Measurements from ENCODE around the gene ATP9A.
"Not testable (repeated sequence)": the region's sequence is repeated elsewhere in the genome, so short reads cannot be mapped to it uniquely, and the experiment has no call there.

Gene ATP9A

DNA sequence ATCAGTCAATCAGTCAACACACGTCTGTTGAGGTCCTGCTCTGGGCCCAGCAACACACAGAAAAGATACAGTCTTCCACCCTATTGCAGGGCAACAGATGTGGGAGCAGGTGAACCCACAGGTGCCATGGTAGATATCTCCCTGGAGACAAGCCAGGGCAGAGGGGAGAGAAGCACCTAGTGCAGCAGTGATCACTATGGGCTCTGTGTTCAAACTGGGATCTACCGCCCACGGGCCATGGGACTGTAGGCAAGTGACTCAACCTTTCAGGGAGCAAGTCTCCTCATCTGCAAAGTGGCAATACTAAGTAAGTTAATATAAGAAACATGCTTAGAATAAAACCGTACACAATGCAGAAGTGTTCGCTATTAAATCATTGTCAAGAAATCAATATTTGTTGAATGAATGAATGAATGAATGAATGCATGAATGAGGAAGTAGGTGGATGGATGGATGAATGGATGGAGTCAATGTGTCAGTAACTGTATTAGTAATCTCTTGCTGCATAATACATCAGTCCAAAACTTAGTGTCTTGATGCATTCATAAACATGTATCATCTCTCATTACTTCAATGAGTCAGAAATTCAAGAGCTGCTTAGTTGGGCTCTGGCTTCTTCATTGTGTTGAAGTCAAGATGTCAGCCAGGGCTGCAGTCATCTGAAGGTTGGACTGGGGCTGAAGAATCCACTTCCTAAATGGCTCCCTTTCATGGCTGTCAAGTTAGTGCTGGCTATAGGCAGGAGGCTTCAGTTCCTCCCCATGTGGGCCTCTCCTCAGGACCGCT is 193.7 kb downstream of the ATP9A start:
- peak; percentile 48 for DNase-seq (ENCODE audit: low read depth)

DNA sequence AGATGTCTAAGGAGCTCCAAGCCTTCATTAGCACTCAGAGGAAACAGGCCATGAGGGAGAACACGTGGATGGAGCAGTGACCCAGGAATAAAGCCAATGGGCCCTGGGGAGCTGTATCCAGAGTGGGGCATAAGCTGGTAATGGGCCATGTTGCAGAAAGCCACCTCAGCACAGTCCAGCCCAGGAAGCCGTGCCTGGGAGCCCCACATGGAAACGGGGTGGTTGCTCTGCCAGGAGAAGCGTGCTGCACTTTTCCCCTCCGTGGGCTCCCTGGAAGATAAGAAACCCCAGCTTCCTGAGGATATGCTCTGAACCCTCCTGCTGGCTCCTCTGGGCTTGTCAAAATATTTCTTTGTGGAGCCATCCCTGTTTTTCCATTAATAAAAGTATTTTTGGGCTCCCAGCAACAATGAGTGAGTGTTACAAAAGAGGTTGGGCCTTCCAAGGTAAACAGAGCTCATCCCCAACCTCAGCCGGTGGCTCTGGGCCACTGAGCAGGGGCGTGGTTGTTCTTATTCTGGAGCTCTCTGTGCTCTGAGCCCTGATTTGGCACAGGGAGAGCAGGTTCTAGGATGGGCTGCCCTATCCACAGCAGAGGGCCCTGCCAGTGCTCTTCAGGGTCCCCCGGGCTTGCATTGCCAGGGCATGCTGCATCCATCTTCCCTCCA is 194.5 kb downstream of the ATP9A start:
- no peak for DNase-seq (ENCODE audit: low read depth)

DNA sequence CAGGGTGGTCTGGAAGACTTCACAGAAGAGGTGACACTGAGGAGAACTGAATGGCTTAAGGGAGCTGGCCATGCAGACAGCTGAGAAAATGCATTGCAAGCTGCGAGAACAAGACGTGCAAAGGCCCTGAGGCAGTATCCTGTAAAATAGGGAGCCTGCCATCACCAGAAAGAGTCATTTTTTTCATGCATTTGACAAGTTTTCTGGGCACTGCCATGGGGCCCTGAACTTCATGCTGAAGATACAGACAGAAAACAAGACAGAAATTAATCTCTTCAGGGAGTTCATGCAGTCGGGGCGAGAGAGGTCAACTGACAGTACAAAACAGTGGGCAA is 196.8 kb downstream of the ATP9A start:
- no peak for DNase-seq (ENCODE audit: low read depth)

DNA sequence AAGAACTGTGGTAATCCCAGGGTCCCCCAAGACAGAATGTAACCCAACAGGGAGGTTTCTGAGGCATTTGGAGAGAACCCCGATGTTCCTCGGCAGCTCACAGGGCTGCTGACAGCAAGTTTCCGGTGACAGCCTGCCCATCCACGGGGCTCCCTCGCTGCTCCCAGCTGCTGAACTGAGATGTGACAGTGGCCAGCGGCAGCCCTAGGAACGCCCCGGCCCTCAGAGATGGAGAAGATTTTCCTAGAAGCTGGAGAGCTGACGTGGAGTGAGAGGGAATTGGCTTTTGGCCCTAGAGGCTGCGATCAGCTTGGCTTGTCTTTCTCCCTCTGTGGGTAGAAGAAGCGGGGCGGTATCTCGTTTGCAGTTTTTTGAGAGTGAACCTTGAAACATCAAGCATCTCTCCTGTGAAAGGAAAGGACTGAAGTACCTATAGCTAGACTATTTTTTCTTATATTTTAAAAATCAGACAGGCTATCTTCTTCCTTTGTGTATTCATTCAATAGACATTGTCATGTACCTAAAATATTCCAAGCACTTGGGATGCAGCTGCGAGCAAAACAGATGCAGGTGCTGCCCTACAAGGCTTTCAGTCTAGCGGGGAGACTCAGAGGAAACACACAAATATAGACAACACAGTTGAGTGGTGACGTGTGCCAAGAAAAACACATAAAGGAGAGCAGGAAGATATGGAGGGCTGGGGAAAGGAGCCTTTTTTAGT is 197.3 kb downstream of the ATP9A start:
- DNase-seq (ENCODE audit: low read depth): no peak

DNA sequence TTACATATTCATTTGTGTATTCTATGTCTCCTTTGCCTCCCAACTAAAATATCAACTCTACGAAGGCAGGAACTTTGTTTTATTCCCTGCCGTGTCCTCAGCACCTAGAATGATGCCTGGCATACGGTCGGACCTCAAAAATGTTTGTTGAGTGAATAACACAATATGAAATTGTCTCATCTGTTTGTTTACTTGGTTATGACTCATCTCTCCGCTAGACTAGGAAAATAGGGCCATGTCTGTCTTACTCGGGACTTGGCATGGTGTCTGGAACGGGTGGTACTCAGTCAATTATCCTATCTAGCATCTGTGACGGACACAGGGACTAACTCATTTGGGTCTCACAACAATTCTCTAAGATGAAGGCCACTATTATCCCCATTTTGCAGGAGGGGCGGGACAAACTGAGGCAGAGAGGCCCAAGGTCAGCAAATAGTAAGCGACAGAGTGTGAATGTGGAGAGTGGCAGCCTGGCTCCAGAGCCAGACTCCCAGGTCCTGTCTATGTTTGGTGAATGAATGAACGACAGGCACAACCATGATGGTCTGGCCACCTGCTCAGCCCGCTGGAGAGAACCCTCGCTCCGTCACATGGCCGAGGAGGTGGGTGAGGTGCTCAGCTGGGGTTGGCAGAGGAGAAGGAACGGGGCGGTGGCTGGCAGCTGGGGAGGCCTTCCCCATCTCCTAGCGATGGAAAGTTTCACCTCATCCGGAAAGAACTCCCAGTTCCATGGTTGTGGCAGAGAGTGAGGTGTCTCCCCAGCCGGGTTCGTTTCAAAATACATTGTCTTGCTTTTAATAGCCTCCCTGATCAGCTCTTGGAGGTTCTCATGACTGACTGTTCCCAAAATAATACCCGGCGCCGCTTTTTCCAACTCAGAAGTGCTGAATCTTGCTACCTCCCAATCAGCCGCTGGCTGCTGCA is 198.1 kb downstream of the ATP9A start:
- no peak for DNase-seq (ENCODE audit: low read depth)

DNA sequence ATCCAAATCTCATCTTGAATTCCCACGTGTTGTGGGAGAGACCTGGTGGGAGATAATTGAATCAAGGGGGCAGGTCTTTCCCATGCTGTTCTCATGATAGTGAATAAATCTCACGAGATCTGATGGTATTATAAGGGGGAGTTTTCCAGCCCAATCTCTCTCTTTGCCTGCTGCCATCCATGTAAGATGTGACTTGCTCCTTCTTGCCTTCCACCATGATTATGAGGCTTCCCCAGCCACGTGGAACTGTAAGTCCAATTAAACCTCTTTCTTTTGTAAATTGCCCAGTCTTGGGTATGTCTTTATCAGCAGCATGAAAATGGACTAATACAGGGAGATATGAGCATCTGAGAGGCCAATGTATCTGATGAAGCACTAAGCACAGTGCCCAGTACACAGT is 199.7 kb downstream of the ATP9A start:
- not testable (repeated sequence) for DNase-seq (ENCODE audit: low read depth)

DNA sequence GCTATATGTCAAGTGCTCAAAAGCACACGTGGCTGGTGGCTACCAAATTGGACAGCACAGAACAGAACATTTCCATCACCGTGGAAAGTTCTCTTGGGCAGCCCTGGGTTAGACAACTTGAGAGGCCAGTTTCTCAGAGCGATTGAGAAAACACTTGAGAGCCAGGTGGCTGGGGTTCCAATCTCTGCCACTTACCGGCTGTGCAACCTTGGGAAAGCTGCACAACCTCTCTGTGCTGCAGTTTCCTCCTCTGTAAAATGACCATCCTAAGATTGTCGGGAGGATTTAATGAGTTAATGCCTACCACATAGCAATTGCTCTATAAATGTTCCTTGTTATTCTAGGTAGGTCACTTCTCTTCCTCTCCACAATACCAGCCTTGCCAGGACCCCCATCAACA is 200.6 kb downstream of the ATP9A start:
- no peak for DNase-seq (ENCODE audit: low read depth)

DNA sequence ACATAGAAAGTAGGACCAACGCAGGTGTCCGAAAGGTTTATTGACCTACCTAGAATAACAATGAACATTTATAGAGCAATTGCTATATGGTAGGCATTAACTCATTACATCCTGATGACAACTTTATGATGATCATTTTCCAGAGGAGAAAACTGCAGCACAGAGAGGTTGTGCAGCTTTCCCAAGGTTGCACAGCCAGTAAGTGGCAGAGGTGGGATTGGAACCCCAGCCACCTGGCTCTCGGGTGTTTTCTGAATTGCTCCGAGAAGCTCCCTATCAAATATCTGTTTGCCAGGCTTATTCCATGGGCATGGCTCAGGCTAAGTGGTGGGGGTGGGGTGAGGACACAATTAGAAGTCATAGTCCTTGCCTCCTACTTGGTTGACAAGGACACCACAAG is 201.6 kb downstream of the ATP9A start:
- no peak for DNase-seq (ENCODE audit: low read depth)

DNA sequence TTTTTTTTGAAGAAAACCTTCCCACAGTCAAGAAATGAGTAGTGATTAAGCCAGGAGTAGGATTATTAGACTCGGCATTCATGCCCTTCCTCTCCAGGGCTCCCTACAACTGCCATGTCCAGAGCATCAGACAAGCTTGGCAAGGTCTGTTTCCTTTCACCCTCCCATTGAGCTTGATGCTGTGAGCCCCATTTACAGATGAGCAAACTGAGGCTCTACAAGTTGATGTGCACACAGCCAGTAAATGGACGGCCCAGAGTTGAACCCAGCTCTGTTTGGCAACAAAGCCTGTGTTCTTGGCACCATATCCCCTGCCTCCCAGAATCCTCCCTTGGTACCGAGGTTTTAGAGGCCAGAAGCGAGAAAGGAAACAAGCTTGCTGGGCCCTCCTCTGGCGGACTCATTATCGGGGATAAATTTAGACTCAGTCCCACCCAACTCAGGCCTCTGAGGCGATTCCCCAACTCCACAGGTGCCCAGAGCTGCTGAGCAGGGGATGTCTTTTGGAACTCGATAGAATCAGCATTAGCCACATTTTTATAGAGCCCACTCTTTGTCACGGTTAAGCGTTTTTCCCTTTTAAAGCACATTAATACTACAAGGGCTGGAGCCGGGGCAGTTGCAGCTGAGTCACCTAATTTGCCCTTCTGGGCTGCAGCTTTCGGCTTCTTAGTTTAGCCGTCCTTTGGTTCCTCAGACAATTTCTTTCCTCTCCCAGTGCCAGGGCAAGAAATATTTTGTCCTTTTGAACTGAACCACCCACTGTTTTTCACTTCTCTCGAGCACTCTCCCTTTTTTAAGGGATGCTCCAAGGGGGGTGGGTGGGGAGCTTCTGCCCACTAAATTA is 202.7 kb downstream of the ATP9A start:
- DNase-seq (ENCODE audit: low read depth): no peak

DNA sequence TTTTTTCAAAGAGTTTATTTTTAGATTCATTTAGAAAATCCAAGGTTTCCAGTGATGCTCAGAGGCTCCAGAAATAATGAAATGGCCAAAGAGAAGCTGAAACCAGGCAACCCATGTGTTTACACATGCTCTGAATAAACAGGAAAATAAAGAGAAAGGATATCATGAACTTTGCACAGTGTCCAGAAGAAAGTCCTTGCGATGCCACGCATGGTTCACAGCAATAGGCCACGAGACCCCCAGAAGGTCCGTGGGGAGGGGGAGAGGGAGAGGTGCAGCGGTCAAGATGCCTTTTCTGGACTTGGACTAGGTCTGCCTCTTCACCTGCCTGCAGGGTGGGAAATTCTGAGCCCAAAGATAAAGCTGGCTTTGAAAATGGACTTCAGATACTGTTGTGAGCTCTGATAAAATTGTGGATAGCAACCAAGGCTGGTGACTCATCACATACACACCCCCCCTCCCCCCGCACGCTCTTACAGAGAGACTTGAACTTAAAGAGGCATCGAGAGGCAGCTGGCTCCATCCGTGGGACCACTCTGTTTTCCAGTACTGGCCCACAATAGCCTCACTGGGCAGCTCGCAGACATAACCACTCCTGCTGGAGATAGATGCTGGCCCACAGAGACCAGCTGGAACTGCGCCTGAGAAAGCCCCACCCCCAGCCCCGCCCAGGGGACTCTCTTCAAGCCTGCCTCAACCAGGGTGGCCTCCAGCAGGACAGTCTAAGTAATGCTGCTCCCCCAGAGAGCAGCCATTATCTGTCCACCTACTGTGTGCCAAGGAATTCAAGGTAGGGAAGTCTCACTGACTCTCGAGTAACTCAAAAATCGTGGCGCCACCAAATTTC is 204.5 kb downstream of the ATP9A start:
- no peak for DNase-seq (ENCODE audit: low read depth)

DNA sequence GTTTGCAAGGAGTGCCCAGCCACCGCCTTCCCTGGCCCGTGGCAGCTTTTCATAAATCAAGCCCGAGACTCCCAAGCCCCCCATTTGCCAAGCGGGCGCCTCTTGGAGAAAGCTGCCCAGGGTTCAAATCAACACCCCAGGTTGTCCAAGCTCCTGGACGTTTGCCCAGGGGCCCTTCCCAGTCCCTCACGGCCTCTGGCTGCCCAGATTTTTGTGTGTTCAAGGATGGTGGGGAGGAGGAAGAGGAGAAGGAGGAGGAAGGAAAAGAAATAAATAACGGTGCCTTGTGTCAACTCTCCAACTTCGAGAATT is 205.1 kb downstream of the ATP9A start:
- no peak for DNase-seq (ENCODE audit: low read depth)

DNA sequence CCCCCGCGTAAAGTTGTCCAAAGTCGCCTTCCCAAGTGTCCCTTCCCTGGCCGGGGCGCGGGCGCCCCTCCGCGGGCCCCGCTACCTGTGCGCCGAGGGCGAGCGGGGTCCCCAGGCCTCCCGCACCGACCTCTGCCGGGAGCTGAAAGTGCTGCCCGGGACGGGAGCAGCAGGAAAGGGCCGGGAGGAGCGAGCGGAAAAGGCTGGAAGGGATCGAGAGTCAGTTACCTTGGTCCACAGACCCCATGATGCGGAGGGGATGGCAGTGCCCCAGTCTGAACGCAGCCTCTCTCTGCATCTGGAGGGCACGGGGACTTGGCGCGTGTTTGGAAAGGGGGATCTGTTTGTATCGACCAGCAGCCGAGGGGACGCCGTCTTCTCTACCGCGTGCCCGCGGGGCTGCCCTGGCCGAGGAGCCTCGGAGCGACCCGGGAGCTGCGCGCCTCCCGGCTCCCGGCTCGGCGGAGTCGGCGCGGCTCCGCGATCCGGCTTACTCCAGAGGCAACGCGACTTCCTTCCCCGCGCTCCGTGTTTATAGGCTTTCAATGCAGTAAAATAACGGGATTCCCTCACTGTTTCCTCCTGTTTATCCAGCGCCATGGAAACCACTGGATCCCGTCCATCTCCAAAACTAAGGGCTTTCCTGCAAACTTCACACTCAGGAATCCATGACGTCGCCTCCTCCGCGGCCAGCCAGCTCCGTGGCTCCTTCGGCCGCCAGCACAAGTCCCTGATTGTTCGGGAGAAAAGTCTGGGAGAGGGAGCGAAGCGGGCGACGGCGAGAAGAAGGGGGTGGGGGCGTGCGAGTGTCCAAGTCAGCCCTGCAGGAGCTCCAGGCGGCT is 205.6 kb downstream of the ATP9A start:
- DNase-seq (ENCODE audit: low read depth): no peak

DNA sequence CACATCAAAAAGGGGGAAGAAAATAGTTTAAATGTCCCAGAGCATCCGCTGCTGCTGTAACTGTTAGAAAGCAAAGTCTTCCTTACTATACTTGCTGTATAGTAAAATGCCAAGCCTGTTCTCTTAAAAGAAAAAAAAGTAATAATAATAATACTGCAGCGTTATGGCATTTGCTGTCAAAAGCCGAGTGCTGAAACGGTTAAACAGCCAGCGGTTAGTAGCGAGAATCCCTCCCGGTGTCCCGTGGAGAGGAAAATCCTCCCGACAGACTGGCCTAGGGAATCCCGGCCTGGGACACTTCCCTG is 206.2 kb downstream of the ATP9A start:
- no peak for DNase-seq (ENCODE audit: low read depth)

DNA sequence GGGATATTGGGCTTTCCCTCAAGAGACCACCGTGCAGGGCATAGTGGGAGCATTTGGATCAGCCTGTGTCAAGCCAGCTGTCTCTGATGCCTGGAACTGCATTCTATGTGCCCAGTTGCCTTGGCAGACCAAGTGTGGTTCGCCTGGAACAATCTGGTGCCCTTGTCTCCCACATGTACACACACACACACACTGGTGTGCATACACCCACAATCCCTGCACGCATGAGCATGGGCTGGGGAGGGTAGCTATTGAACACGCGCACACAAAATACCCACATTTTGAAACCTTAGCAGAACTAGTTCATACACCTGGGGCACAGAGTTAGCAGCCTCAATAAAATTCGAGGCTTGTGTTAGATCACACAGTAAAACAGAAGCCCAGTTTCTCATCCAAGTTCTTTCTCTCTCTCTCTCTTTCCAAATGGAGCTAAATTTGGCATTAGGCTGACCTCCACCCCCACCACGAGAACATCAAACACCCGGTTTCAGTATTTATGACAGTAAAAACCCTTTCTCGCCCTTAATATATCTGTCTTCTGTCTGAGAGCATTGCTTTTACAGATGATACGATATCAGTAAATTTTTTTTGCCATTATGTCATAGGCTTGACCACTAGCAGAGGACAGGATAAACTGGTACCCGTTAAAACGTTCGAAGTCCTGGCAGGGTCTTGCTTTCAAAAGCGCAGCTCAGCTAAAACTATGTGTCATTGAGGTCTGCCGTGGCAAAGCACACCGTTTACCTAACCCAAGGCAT is 207.5 kb downstream of the ATP9A start:
- DNase-seq (ENCODE audit: low read depth): no peak

DNA sequence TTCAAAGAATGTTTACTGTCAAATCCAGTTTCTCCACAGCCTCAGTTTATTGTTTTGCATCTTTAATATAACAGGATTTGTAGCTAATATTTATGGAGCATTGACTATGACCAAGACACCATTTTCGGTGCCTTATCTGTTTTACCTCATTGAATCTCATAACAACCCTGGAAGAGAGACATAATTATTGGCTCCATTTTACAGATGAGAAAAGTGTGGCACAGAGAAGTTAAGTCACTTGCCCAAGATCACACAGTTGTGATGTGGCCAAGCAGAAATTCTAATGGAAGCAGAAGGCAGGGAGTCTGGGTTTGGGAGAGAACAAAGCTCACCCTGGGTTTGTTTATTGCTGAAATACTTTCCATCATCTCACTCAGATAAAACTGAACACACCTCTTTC is 208.1 kb downstream of the ATP9A start:
- no peak for DNase-seq (ENCODE audit: low read depth)

DNA sequence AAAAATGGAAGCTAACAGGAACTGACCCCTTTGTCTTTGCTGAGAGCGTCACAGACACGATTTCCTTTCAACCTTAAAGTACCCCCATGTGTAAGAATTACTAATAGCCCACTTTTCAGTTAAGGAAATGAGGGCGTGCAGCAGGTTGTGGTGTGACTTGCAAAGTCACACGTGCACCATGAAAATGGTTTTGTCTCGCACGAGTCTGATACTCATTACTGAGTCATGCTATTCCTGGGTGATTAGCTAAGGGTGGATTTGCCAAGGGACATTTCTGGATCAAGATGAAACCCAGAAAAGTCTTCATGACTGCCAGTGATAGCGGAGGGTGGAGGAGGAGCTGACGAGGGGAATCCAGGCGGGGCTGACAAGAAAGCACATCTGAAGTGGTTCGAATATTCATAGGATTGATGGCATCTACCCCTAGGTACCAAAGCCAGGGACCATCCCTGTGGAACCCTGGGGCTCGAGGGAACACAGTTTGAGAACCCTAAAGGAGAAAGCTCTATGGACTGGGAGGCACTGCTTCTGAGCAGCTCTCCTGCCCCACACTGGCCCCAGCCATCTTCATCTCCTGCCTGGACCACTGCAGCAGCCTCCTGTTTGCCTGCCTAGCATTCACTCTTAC is 213.5 kb downstream of the ATP9A start:
- no peak for DNase-seq (ENCODE audit: low read depth)

DNA sequence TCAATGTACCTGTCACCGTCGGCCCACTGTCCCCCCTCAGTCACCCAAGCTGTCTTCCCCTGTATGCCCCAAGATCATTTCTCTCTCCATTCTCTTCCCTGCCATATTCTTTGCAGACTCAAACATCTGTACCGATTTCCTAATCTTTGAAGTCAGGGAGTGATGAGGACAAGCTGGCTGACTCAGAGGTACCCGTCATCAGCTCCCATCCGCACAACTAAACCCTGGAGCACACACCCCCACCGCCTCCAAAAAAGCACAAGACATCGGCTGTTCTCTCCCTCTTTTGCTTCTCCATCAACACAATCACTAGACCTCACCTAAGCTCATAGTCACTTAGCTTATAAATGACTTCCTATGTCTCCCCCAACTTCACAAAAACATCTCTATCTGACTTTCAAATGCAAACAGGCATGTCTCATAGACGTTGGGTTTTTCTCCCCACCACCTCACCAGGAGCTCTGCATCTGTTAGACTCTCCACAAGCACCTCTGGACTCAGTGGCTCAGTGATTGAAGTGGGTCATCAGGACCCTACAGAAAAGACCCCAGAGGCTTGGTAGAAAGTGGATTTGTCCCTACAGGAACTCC is 214.2 kb downstream of the ATP9A start:
- DNase-seq (ENCODE audit: low read depth): no peak

DNA sequence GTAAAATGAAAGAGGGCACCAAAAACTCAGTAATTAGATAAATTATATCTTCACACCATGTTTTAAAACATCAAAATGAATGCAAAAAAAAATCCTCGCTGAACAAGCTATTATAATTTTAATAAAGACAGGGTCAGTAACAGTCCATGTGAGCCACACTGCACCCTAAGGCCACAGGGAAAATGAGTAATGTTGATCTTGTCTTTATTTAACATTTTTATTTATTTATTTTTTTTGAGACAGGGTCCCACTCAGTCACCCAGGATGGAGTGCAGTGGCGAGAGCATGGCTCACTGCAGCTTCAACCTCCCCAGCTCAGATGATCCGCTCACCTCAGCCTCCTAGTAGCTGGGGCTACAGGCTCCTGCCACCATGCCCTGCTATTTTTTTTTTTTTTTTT is 217.0 kb downstream of the ATP9A start:
- DNase-seq (ENCODE audit: low read depth): no peak

All from activated T-cell treated with anti-CD3 and anti-CD28 coated beads for 48 hours (primary cell).